ENCODE data around the gene AGAP1.

Gene AGAP1

DNA sequence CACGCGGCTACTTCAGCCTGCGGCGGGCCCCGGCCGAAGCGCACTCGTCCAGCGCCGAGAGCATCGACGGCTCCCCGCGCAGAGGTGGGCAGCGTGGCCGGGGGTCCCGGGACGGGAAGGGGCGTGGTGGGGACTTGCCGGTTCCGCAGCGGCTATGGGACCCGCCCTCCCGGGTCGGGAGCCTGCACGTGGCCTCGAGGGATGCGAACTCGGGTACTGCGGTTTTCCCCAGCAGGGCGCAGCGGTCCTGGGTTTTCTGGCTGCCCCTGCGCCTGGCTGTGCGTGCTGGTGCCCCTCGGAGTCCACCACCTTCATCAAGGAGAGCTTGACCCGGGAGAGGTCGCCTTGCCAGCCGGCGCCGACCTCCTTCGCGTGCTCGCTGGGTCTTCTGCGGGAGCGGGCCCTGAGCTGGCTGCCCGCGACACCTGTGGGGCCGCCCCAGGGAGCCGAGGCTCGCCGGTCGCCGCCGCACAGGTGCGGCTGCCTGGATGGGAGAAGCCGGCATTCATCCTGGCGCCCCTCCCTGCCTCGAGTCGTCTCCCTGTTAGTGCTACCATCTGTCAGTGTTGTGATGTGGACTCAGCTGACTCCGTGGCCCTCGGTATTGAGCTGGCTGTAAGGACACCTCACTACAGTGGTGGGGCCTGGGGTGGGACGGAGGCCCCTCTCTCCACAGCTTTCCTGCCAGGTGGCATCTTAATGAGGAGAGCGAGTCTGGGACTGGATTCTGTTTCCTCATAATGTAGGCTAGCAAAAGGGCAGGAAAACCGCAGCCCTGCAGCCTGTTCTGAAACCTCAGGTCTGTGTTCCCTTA, 177.3 kb downstream of the AGAP1 start:
- no peak for DNase-seq

DNA sequence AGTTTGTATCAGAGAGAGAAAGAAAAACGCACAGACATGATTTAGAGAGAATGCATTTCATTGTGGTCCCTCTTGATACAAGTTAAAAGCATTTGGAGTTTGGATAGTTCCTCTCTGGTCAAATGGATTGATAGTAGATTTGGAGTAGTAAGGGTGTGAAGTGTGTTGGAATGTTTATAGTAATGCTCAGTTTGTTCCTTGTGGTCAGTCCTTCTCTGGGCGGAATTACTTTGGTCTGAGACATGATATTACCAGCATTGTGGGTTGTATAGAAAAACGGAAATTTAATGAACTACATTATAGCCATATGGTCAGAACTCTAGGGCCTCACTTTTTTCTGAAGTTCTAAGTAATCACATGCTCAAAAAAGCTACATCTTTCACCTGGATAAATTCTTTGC, 178.9 kb downstream of the AGAP1 start:
- DNase-seq: no peak

DNA sequence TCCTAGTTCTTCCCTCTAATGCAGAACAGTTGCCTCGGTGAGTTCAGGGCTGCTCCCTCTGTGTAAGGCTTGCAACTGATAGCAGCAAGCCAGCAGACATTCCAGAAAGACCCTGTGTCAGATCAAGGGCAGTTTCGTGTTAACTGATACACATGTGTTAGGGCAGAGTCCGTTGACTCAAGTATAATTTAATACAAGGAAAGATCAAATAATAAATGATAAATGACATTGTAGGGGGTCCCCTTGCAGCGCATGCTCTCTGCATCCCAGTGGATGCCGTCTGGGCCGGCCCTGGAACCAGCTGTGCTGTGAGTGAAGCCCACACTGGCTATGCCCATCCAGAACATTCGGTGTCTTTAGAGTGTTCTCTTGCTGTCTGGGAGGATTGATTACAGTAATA, 180.3 kb downstream of the AGAP1 start:
- no peak for DNase-seq

DNA sequence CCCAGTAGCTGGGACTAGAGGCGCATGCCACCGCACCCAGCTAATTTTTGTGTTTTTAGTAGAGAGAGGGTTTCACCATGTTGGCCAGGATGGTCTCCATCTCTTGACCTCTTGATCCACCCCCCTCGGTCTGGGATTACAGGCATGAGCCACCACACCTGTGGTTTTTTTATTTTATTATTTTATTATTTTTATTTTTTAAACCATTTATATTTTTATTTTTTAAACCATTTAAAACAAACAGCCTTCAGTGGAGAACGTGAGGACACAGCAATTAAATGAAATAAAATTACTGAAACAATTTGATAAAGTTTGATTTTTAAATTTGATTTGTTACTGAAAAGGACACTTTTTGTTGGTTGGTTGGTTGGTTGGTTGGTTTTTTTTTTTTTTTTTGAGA, 181.0 kb downstream of the AGAP1 start:
- no peak for DNase-seq

DNA sequence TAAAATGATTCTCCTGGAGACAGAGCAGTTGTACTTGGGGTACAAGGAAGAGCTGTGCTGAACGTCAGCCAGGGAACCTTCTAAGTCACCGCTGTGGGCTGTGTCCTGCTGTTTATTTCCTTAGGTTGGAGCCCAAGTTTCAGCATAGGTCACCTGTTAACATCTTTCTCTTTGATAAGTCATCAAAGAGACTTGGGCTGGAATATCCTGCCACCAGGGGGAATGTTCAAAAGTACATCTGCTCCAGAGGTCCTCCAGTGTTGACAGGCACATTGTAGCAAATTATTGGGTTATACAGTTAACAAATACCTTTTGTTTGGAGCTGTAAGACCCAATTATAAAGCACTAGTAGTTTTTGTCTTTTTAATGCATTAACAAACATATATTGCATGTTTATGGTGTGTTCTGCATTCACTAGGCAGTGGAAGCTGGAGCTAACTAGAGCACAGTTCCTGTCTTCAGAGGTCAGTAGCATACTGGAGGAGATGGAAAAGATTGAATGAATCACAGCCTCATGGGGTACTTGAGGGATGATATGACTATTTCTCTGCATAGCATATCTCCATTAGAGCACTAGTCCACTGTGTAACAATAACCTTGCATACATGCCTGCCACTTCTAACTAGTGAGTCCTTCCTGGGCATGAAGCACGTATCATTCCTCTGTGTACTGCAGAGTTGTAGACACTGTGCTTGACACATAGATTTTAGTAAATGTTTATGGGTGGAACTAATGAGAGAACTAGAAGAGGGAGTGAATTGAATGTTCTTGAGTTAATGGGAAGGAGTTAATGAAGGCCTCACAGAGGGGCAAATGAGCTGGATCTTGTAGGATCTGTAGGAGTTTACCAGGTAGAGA, 182.1 kb downstream of the AGAP1 start:
- no peak for DNase-seq

DNA sequence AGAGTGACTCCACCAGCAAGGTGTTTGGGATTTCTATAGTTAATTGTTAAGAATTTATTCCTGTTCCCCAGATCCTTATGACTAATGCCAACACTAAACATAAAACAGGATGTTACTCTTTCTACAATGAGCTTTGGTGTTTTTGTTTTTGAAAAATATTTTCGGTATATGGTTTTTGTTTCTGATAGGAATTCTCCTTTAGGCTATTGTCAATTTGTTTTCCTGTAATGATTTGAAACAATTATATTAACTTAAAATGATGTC, 182.6 kb downstream of the AGAP1 start:
- DNase-seq: no peak

DNA sequence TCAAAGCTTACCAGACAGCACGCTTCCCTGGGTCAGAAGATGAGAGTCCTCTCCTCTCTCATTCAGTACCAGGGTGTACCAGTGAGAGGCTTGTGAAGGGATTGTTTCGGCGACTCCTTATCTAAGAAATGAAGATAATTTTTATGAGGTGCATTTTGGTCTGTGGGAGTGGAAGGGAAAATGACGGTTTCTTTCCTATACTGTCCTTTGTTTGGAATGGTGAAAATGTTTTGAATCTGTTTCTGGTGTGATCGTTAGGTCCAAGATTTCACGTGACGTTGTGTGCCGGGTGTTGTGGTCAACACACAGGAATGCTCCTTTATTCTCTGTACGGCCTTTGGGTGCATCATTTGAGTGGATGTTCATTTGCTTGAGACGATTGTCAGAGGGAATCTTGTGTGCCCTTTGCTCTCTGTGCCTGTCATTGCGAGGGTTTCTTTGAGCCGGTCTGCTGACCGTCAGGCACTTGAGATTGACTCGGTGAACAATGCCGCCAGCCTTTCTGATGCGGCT, 183.5 kb downstream of the AGAP1 start:
- no peak for DNase-seq

DNA sequence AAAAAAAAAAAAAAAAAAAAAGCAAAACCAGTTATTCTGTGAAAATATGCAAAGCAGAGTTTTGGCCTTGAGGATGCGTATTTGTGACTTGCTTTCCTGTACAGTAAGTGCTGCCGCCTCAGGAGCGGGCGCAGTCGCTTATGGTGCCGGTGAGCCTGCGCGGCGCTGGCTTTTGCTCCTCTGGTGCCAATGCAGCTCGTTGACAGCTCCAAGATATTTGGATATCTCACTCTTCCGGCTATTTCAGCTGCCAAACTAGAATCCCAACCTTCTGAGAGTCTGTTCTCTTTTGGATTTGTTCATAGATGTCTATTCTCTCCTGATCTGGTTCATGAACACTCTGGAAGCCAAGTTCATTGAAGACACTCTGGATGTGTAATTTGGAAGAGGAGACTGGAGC, 184.1 kb downstream of the AGAP1 start:
- DNase-seq: no peak

DNA sequence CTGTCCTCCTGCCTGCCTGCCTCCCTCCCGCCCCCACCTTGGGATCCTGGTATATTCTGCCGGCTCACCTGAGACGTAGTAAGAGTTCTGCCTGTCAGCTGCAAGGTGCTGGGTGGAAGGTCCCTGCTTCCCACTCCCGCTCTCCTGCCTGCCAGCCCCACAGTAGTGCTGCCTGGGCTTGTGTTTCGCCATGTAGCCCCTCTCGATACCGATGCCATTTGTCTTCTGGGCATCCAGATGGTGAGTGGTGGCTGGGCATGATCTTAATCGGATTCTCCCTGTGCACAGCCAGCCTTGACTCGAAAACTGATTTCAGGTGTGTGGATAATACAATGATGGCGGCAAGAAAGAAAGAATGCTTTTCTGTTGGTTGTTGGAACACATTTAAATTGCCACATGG, 184.9 kb downstream of the AGAP1 start:
- DNase-seq: no peak

DNA sequence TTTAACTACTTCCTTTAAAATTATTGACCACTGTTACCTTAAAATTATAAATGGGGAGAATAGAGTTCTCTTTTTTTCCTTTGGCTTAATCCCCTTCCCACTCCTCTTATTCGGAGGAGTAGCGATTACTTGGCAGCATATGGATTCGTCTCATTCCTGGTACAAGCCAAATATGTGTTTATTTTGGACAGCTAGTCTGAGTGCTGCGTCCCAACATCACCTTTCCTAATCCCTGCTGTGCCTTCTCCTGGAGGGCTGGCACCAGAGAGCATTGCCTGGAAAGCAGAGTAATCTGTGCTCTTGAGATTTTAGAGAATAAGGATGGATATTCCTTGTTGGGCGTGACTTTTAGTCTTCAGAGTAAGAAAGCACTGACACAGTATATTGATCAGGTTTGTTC, 185.6 kb downstream of the AGAP1 start:
- no peak for DNase-seq

DNA sequence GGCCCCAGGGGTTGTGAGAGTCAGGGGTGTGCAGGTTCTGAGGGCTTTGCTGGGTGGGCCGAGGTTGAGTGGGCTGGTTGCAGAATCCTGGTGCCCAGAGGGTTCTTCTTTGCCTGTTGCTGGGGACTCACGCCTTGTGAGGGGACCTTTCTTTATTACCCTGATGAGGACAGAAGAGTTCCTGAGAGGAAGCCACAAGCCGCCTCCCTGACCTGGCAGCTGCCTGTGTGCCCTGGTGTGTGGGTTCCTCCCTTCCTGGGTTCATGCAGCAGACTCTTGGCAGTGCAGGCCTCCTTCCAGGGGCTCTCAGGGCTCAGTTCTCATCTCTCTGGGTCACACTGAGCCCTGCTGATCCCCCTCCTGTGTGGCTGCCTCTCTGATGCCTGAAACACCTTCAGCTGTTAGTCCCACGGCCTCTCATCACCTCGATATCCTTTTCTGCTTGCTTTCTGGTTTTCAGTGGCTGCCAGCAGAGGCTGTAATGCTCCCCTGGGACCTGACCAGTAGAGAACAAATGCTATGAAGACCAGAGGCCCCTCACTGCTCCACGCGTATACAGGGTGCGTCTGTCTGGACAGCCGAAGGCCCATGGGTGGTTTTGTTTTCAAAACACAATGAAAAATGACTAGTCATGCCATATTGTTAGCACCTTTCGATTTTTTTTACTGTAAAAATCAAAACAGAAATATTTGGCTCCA, 191.3 kb downstream of the AGAP1 start:
- DNase-seq: no peak

DNA sequence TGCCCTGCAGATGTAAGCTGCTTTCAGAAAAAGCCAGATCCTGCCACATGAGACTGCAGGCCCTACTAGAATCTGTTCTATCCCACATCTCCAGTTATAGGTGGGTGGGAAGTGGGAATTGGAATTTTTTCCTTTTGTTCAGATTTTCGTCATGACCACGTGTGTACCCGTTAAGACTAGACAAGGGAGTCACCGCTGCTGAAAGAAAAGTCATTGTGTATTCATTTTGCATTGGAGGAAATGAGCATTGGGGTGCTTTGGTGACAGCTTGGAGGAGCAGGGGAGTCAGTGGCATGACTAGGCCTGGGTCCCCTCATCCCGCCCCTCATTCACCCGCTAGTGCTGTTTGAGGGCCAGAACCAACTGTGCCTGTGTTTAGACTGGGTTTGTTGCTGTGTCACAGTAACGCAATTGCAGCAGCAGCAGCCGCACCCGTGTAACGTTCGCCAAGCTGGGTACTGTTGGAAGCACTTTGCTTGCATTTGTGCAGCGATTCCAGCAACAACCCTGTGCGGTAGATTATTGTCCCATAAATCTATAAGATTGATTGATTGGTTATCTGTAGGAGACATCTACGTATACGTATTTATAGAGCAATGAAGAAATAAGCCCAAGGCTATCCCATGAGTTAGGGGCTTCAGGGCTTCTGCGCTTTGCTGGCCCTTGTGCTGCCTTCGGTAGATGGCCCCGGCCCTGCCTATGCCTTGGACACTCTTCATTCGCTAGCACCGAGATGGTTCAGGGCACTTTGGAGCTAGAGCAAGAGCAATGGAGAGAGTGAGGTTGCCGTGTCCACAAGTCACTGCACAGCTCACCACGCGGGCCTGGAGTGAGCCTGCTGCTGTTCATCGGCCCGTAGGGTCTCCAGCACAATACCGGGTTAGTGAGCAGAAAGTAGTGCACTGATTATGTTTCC, 194.9 kb downstream of the AGAP1 start:
- no peak for DNase-seq

DNA sequence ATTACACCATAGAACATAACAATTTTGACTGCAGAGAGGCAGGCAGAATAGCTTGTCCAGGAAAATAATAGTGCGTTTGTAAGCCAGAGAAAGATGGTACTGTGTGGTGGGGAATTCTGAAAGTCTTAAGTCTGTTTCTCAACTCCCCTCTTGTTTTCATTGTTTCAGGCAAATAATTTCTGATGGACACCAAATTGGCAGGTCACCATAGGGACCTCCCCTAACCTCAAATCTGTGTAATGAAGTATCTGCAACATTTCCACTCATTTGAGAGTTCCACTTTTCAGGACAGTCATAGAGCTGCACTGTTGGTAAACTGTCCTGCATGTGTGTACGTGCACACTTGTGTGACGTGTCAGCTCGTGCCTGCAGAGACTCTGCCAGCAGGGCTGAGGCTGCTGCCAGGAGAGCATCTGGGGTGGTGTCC, 195.6 kb downstream of the AGAP1 start:
- no peak for DNase-seq

DNA sequence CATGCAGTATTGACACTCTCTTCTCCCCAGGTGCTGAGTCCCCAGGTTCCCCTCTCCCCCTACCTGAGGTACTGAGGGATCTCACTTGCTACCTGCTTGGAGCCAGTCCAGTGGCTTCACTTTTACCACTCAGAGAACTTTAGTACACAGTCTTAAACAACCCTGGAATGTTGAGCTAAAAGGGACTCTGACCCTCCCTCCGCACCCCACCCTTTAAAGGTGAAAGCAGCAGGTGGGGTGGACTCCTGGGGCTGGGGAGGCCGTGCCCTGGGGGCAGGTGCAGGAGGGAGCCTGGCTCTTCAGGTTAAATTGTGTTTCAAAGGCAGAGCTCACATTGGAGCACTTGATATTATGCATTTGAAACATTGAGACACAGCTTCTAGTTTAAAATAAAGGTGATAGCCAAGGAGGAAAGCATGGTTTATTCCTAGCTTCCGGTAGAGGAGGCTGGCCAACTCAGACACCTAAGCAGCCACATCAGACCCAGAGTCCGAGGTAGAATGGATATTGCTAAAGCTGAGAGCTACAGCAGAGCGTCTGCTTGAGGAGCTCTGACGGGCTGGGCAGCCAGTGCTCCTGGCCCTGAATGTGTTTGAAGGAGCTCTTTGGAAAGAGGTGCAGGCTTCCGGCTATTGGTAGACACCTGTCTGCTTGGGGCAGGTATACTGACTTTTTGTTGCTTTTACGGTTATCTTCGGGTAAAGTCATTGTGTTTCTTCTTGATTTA, 196.4 kb downstream of the AGAP1 start:
- no peak for DNase-seq

DNA sequence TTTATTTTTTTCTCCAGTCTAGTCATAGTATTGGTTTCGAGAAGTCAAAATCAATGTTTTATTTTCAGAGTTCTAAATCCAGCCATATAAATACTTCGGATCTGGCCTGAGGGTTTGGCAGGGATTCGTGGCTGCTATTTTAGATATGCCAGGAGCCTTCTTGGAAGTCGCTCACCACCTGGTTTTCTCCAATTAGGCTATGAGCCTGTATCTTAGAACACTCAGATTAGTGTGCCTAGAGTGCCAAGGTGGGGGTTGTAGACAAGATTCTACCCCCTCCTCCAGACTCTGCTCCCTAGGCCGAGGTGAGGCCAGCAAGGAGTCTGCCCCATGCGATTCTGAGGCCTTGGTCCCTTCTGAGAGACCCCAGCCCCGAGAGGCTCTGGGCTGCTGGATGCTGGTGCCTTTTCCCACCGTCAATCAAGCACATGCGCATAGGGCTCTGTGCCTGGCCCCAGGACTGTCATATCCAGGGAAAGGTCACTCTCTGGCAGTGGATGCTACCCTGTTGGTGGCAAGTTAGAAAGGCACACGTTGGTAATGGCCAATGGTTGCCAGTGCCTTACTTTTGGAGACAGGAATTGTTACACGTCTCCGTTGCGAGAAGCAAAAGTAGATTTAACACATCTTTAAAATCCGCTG, 197.1 kb downstream of the AGAP1 start:
- no peak for DNase-seq

DNA sequence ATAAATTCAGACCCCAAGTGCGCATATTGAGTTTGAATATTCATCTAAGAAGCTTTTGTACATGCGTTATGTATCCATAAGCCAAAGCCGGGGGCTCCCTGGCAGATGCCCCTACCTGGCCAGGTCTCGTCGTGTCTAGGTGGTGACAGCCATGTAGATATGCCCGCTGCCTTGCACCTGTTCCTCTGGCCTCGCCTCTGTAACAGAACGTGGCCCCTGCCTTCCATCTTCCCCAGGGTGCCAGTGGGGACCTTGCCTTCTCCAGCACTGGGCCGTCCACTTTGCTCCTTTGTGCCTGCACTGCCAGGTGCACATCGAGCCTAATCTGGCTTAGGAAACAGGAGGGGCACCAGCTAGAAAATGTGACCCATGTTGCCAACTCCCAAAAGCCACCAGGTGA, 198.2 kb downstream of the AGAP1 start:
- no peak for DNase-seq

DNA sequence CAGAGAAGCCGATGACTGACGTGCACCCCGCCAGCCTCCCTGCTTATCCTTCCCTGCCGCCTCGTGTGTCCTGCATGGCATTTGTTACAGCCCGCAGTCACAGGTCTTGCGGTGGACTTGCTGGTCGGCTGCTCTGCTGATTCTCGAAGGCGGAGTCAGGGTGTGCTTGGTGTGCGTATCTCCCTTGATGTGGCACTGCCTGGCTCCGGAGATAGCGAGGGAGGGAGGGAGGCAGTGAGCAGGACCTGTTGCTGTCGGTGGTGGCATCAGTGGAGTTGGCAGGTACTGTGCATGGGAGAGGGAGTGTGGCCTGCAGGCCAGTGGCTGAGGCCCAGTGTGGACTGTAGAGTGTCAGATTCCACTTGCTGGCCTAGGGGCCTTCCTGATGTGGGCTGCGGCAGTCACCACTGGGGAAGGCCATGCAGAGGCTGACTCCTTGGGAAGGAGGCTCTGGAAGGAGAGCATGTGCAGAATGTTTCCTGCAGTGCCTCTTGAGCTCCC, 198.9 kb downstream of the AGAP1 start:
- no peak for DNase-seq

DNA sequence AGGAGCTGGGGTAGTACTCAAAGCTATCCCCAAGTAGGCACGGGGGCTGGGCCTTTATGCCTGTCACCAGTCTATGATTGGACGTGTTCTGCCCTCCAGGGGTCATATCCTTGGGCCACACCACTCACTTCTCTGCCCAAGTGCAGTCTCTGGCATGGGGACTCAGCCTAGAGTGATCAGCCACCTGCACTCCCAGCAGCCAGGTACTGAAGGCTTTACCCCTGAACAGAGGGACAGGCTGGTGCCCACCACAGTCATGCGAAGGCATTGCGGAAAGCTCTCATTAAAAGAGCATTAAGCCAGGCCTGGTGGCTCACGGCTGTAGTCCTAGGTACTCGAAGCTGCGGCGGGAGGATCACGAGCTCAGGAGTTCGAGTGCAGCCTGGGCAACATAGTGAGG, 199.4 kb downstream of the AGAP1 start:
- no peak for DNase-seq

DNA sequence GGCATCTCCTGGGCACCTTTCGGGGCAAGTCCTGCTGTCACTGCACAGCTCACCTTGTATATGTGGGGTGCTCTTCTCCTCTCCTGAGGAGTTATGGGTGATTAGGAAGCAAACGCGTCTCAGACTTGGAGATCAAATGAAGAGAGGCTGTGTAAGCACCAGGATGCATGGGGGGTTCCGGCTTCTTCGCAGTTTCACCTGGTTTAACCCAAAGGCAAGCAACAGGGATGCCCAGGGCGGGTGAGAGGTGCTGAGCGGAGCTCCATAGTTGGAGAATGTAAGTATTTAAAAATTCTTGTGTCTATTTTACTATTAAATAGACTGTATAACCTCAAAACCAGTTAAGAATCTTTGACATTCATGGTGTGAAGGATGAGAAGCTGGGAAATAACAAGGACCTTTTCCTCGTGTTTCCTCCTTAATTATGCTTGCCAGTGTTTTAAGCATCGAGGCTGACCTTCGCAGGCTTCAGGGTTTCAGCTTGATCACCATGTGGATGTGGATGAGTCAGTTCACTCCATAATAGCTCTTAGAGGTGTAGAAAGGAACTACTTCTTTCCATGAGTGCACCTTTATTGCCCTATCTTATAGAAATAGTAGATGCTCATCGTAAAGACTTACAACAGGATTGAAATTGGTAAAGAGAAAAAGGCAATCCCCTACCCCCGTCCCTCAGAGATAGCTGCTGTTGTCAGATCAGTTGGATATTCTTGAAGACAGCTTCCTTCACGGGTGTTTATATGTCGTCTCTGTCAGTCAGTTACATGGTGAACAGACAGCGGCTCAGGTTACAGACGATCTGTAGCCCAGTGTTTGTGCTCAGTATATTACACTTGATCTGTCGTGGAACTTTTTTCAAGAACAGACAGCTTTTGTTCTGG, 201.1 kb downstream of the AGAP1 start:
- DNase-seq: no peak

DNA sequence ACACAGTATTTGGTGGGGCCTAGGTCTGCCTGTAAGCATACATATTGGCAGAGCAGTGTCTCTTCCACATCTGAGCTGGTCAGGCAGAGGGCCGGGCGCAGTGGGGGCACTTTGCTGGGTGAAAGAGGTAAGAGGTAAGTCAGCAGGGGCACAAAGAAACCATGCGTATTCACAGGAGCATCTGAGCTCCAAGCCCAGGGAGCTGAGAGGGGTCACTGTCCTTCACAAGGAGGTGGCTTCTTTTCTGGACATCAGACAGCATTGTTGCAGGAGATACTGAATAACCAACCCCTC, 201.7 kb downstream of the AGAP1 start:
- DNase-seq: no peak

All from Kasumi-1 (cell line).